ENCODE results near the gene ROCK2. TPM values are rescaled to one million over a fixed set of nuclear protein-coding genes. Genes with fewer than 3 reads are reported as not detected.
A peak's percentile ranks its signal among the peaks of the same experiment; 100 is the strongest.

The ROCK2 gene
- total and polyA plus RNA-seq, 2 donors (not counting 1 experiment from before 2014, with no cell fraction given), result 32.0 to 58.1 TPM

DNA sequence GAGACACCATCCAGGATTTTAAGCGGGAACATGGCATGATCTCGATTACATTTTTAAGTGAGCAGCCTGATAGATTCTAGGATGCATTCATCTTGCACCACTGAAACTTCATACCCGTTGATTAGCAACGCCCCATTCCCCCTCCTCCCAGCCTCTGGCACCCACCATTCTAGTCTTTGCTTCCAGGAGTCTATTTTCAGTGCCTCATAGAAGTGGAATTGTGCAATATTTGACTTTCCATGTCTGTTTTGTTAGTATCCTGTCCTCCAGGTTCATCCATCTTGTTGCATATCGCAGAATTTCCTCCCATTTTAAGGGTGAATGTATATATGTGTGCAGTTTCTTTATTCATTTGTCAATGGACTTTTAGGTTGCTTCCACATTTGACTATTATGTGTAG is 210.1 kb downstream of the ROCK2 start:
- no peak for DNase-seq (ENCODE audit: low read depth in 2 of 2)
- no peaks in the 10 kb centered on the region for H3K79me2 ChIP-seq (ENCODE audit: control insufficient read depth, insufficient read depth, low read length)
- no peak overlapping the region for H3K27ac ChIP-seq (ENCODE audit: insufficient read depth, low read length)
- no peaks in the 10 kb centered on the region for H3K27me3 ChIP-seq (ENCODE audit: control insufficient read depth, insufficient read depth, low read length)
- H2AFZ ChIP-seq (ENCODE audit: low read length), result no peak overlapping the region
- no peaks in the 10 kb centered on the region for H4K20me1 ChIP-seq (ENCODE audit: control insufficient read depth, extremely low read depth, insufficient read depth, low read length)
- no peak overlapping the region for H3K4me2 ChIP-seq (ENCODE audit: extremely low read depth, insufficient read depth, low read length)
- H3K9ac ChIP-seq (ENCODE audit: insufficient read depth, low read length), result no peak overlapping the region
- peaks cover 7% of the 10 kb centered on the region for H3K4me1 ChIP-seq (ENCODE audit: control insufficient read depth, extremely low read depth, insufficient read depth, low read length)
- no peak for TF ChIP-seq EZH2 (IDR thresholded peaks at IDR 0.05; ENCODE audit: low read length, missing control alignments)
- TF ChIP-seq, protein P1, sequence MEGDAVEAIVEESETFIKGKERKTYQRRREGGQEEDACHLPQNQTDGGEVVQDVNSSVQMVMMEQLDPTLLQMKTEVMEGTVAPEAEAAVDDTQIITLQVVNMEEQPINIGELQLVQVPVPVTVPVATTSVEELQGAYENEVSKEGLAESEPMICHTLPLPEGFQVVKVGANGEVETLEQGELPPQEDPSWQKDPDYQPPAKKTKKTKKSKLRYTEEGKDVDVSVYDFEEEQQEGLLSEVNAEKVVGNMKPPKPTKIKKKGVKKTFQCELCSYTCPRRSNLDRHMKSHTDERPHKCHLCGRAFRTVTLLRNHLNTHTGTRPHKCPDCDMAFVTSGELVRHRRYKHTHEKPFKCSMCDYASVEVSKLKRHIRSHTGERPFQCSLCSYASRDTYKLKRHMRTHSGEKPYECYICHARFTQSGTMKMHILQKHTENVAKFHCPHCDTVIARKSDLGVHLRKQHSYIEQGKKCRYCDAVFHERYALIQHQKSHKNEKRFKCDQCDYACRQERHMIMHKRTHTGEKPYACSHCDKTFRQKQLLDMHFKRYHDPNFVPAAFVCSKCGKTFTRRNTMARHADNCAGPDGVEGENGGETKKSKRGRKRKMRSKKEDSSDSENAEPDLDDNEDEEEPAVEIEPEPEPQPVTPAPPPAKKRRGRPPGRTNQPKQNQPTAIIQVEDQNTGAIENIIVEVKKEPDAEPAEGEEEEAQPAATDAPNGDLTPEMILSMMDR (conservative IDR thresholded peaks at IDR 0.05 in 1 of 2, IDR thresholded peaks at IDR 0.05 in 1 of 2; ENCODE audit: low read depth in 1 of 2, low read length in 2 of 2), result no peak
- H3K36me3 ChIP-seq (ENCODE audit: control insufficient read depth, insufficient read depth, low read length), result no peaks in the 10 kb centered on the region
- H3K9me3 ChIP-seq (ENCODE audit: control insufficient read depth, insufficient read depth, low read depth, low read length), result no peaks in the 10 kb centered on the region
- H3K4me3 ChIP-seq (replicated peaks in 1 of 4; ENCODE audit: control extremely low read depth in 1 of 4, insufficient read depth in 1 of 4, low read depth in 3 of 4, low read length in 4 of 4), result no peak overlapping the region

DNA sequence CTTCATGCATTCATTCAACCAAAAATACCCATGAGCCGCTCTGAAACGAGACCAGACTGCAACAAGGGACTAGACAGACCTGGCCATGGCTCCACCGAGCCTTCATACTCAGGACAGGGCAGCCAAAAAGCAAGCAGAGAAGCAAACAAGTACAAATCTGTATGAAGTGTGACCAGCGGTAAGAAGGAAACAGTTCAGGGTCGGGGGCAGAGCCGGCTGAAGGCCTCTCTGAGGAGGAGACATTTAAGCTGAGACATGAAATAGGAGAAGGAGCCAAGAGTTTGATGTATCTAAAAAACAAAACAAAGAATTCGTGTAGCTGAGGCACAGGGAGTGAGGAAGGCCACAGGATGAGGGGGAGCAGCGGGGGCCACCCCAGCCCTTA is 210.5 kb downstream of the ROCK2 start:
- Histone ChIP-seq H3K4me3 (replicated peaks in 1 of 4; ENCODE audit: control extremely low read depth in 1 of 4, insufficient read depth in 1 of 4, low read depth in 3 of 4, low read length in 4 of 4) (peak overlapping the region in 1 of 4 experiments; percentile 64), H3K4me2 (ENCODE audit: extremely low read depth, insufficient read depth, low read length) (peak overlapping the region; percentile 99), H3K27ac (ENCODE audit: insufficient read depth, low read length) (no peak overlapping the region), H3K9me3 (ENCODE audit: control insufficient read depth, insufficient read depth, low read depth, low read length) (no peaks in the 10 kb centered on the region), H3K4me1 (ENCODE audit: control insufficient read depth, extremely low read depth, insufficient read depth, low read length) (peaks cover 7% of the 10 kb centered on the region), H3K79me2 (ENCODE audit: control insufficient read depth, insufficient read depth, low read length) (no peaks in the 10 kb centered on the region), H3K27me3 (ENCODE audit: control insufficient read depth, insufficient read depth, low read length) (no peaks in the 10 kb centered on the region), H3K36me3 (ENCODE audit: control insufficient read depth, insufficient read depth, low read length) (no peaks in the 10 kb centered on the region), H3K9ac (ENCODE audit: insufficient read depth, low read length) (no peak overlapping the region), H4K20me1 (ENCODE audit: control insufficient read depth, extremely low read depth, insufficient read depth, low read length) (no peaks in the 10 kb centered on the region), H2AFZ (ENCODE audit: low read length) (peak overlapping the region; percentile 57)
- no peak for DNase-seq (ENCODE audit: low read depth in 2 of 2)
- TF ChIP-seq, protein P1 (conservative IDR thresholded peaks at IDR 0.05 in 1 of 2, IDR thresholded peaks at IDR 0.05 in 1 of 2; ENCODE audit: low read depth in 1 of 2, low read length in 2 of 2), result no peak
- no peak for TF ChIP-seq EZH2 (IDR thresholded peaks at IDR 0.05; ENCODE audit: low read length, missing control alignments)

DNA sequence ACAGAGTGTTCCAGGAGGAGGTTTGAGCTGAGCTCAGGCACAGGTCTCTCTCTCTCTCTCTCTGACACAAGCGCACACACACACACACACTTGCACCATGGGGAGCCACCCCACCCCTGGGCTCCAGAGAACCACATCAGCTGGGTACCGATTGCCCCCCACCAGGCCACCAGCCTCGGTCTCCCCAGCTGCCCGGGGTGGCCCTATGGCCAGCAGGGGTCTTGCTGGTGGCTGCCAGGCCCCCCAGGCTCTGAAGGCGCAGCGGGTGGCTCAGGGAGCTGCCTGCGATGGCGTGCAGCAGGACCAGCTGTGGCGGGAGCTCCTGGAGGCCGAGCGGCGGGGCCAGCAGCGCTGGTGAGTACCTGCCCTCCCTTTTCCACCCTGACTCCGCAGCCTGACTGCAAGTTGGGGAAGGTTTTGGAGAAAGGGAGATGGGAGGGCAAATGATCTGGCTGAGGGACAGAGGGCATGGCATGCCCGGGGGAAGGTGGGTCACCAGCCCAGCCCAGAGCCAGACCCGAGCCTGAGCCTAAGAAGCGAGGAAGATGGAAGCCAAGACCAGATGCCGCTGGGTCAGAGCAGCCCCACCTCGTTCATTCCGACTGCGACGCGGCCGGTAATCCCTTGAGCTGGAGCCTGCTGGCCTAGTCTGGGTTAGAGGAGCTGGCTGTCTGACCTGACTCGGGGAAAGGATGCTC is 211.0 kb downstream of the ROCK2 start:
- TF ChIP-seq, protein P1 (conservative IDR thresholded peaks at IDR 0.05 in 1 of 2, IDR thresholded peaks at IDR 0.05 in 1 of 2; ENCODE audit: low read depth in 1 of 2, low read length in 2 of 2), result no peak
- TF ChIP-seq EZH2 (IDR thresholded peaks at IDR 0.05; ENCODE audit: low read length, missing control alignments), result no peak
- peak overlapping the region; percentile 77 for H2AFZ ChIP-seq (ENCODE audit: low read length)
- H3K9ac ChIP-seq (ENCODE audit: insufficient read depth, low read length), result peak overlapping the region; percentile 55
- no peaks in the 10 kb centered on the region for H3K27me3 ChIP-seq (ENCODE audit: control insufficient read depth, insufficient read depth, low read length)
- H3K36me3 ChIP-seq (ENCODE audit: control insufficient read depth, insufficient read depth, low read length), result no peaks in the 10 kb centered on the region
- H3K4me2 ChIP-seq (ENCODE audit: extremely low read depth, insufficient read depth, low read length), result peak overlapping the region; percentile 99
- H3K79me2 ChIP-seq (ENCODE audit: control insufficient read depth, insufficient read depth, low read length), result no peaks in the 10 kb centered on the region
- peaks cover 8% of the 10 kb centered on the region for H3K4me1 ChIP-seq (ENCODE audit: control insufficient read depth, extremely low read depth, insufficient read depth, low read length)
- no peaks in the 10 kb centered on the region for H3K9me3 ChIP-seq (ENCODE audit: control insufficient read depth, insufficient read depth, low read depth, low read length)
- DNase-seq (ENCODE audit: low read depth in 2 of 2), result no peak
- peak overlapping the region; percentile 60 to 67 (median 64) for H3K4me3 ChIP-seq (replicated peaks in 1 of 4; ENCODE audit: control extremely low read depth in 1 of 4, insufficient read depth in 1 of 4, low read depth in 3 of 4, low read length in 4 of 4)
- H4K20me1 ChIP-seq (ENCODE audit: control insufficient read depth, extremely low read depth, insufficient read depth, low read length), result no peaks in the 10 kb centered on the region
- H3K27ac ChIP-seq (ENCODE audit: insufficient read depth, low read length), result peak overlapping the region; percentile 66
